ENCODE measurements around the gene FYB1. TPM values are rescaled to one million over a fixed set of nuclear protein-coding genes. Genes with fewer than 3 reads are reported as not detected.
"Not testable (repeated sequence)": the region's sequence is repeated elsewhere in the genome, so short reads cannot be mapped to it uniquely, and the experiment has no call there.

FYB1 gene
- polyA plus RNA-seq (2014; cell fraction: cytosol; rRNA removed) = not detected in 2 replicates
- polyA plus RNA-seq (2014; cell fraction: nucleus; rRNA removed) = not detected in 2 replicates

- DNase-seq (ENCODE audit: low spot score) = no peak
Observed at GRCh38 chr5:39219437-39219836, at the start of gene FYB1. FYB1 (minus strand) TSS chr5:39219563; CDS start chr5:39202960, 16,603 bp downstream.

GRCh38 chr5:39267186-39267585, 47.8 kb upstream of the FYB1 start:
- no peak for DNase-seq (ENCODE audit: low spot score)

GRCh38 chr5:39266442-39266841, 47.1 kb upstream of the FYB1 start:
- DNase-seq (ENCODE audit: low spot score) = no peak

GRCh38 chr5:39264528-39264927, 45.2 kb upstream of the FYB1 start:
- no peak for DNase-seq (ENCODE audit: low spot score)

- DNase-seq (ENCODE audit: low spot score) = no peak
Observed at GRCh38 chr5:39262981-39263380, 43.6 kb upstream of the FYB1 start.

- DNase-seq (ENCODE audit: low spot score) = no peak
Observed at GRCh38 chr5:39260095-39260494, 40.7 kb upstream of the FYB1 start.

- no peak for DNase-seq (ENCODE audit: low spot score)
Observed at GRCh38 chr5:39257554-39257953, 38.2 kb upstream of the FYB1 start.

GRCh38 chr5:39256477-39257235, 37.3 kb upstream of the FYB1 start:
- no peak for DNase-seq (ENCODE audit: low spot score)

GRCh38 chr5:39255406-39255805, 36.0 kb upstream of the FYB1 start:
- DNase-seq (ENCODE audit: low spot score) = no peak

- no peak for DNase-seq (ENCODE audit: low spot score)
Observed at GRCh38 chr5:39254671-39255070, 35.3 kb upstream of the FYB1 start.

GRCh38 chr5:39253196-39253595, 33.8 kb upstream of the FYB1 start:
- DNase-seq (ENCODE audit: low spot score) = no peak

- no peak for DNase-seq (ENCODE audit: low spot score)
Observed at GRCh38 chr5:39249564-39250274, 30.4 kb upstream of the FYB1 start.

GRCh38 chr5:39249069-39249468, 29.7 kb upstream of the FYB1 start:
- DNase-seq (ENCODE audit: low spot score) = no peak

- DNase-seq (ENCODE audit: low spot score) = no peak
Observed at GRCh38 chr5:39240750-39241149, 21.4 kb upstream of the FYB1 start.

- no peak for DNase-seq (ENCODE audit: low spot score)
Observed at GRCh38 chr5:39238366-39239105, 19.2 kb upstream of the FYB1 start.

GRCh38 chr5:39236718-39237117, 17.4 kb upstream of the FYB1 start:
- DNase-seq (ENCODE audit: low spot score) = no peak

GRCh38 chr5:39235648-39236047, 16.3 kb upstream of the FYB1 start:
- no peak for DNase-seq (ENCODE audit: low spot score)

GRCh38 chr5:39234494-39234893, 15.1 kb upstream of the FYB1 start:
- DNase-seq (ENCODE audit: low spot score) = not testable (repeated sequence)

GRCh38 chr5:39233783-39234182, 14.4 kb upstream of the FYB1 start:
- DNase-seq (ENCODE audit: low spot score) = no peak

- no peak for DNase-seq (ENCODE audit: low spot score)
Observed at GRCh38 chr5:39231705-39232525, 12.6 kb upstream of the FYB1 start.

- DNase-seq (ENCODE audit: low spot score) = no peak
Observed at GRCh38 chr5:39228596-39228995, 9.2 kb upstream of the FYB1 start.
